Stimulated activated naive B cell treated with anti-CD40 and anti-IgM and Interleukin-4, amounts not matched to agents 10 μg/mL and 1 μg/mL and 100 μg/mL, for 72 hours (primary cell): ENCODE measurements around the gene SEC24C.

Experiments used
- ATAC-seq, 2 donors: fragments of 150-1000 bp; cut with Tn5 transposase; replicated peaks; 2 replicates each; pipeline ENCODE4 v1.10.0; 2021; ENCODE audit warnings: moderate library complexity in 1 of 2
- DNase-seq: peaks from one replicate; pipeline ENCODE4 v3.0.0; 2021
- H3K27ac Mint-ChIP-seq: one replicate; pipeline ENCODE4 v1.8.0; 2022; ENCODE audit warnings: mild to moderate bottlenecking, mixed read lengths
- H3K27me3 Mint-ChIP-seq, 2 donors: one replicate each; pipeline ENCODE4 v1.8.0; 2022; ENCODE audit warnings: mixed read lengths in 2 of 2
- H3K36me3 Mint-ChIP-seq, 2 donors: one replicate each; pipeline ENCODE4 v1.8.0; 2022; ENCODE audit warnings: mixed read lengths in 2 of 2, mild to moderate bottlenecking in 1 of 2
- H3K4me1 Mint-ChIP-seq, 2 donors: one replicate each; pipeline ENCODE4 v1.8.0; 2022; ENCODE audit warnings: mixed read lengths in 2 of 2, mild to moderate bottlenecking in 1 of 2
- H3K4me3 Mint-ChIP-seq, 2 donors: one replicate each; pipeline ENCODE4 v1.8.0; 2022; ENCODE audit warnings: mild to moderate bottlenecking in 2 of 2, mixed read lengths in 2 of 2, moderate library complexity in 1 of 2
- H3K9me3 Mint-ChIP-seq, 2 donors: one replicate each; pipeline ENCODE4 v1.8.0; 2022; ENCODE audit warnings: mixed read lengths in 2 of 2, mild to moderate bottlenecking in 1 of 2

The SEC24C gene

DNA sequence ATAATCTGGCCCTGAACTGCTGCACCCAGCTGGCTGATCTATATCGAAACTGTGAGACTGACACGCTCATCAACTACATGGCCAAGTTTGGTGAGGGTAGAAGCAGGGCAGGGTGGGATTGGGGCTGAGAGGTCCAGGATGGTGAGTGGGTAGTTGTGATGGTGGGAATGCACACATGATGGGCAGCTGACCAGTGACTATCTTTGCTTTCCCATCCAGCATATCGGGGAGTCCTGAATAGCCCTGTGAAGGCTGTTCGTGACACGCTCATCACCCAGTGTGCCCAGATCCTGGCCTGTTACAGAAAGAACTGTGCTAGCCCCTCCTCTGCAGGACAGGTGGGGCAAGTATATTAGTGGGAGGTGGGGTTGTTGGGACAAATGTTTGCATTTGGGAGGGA is 25.2 kb downstream of the SEC24C start:
- ATAC-seq (no peak), DNase-seq (no peak)
- peaks cover 55 to 86% of the 10 kb centered on the region in 2 donors for H3K36me3 Mint-ChIP-seq
- H3K4me1 Mint-ChIP-seq = peaks cover 23 to 30% of the 10 kb centered on the region in 2 donors
- no peaks in the 10 kb centered on the region for H3K9me3 Mint-ChIP-seq
- H3K27ac Mint-ChIP-seq = no peak overlapping the region
- H3K27me3 Mint-ChIP-seq = no peaks in the 10 kb centered on the region
- no peak overlapping the region for H3K4me3 Mint-ChIP-seq

DNA sequence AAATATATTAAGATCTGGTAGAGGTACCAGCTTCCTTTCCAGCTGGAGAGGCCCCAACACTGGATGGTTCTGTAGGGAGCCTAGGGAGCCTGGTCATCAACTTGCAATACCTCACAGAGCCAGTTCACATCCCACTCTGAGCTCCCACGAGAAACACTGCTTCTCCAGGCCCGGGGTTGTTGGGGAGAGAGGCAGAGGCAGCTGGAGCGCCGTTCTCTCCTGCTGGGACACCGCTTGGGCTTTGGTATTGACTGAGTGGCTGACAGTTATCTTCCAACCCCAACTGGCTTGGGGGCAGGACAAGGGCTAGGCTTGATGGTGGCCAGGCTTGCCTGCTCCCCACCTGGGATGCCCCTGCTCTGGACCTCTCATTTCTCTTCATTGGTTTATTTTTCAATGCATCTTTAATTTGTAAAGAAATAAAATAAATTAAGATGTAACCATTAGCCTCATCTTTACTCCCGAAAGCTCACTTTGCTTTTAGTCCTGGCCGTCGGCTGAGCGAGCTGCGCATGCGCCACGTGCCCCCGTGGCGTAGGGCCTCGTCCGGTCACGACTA is 27.6 kb downstream of the SEC24C start:
- DNase-seq (no peak), ATAC-seq (peak; percentile 11 to 70)
- Mint-ChIP-seq H3K4me3 (peak overlapping the region; percentile 91 to 95), H3K27ac (peak overlapping the region; percentile 98), H3K9me3 (no peaks in the 10 kb centered on the region), H3K27me3 (no peaks in the 10 kb centered on the region), H3K36me3 (peaks cover 49 to 72% of the 10 kb centered on the region in 2 donors), H3K4me1 (peaks cover 24 to 45% of the 10 kb centered on the region in 2 donors)

DNA sequence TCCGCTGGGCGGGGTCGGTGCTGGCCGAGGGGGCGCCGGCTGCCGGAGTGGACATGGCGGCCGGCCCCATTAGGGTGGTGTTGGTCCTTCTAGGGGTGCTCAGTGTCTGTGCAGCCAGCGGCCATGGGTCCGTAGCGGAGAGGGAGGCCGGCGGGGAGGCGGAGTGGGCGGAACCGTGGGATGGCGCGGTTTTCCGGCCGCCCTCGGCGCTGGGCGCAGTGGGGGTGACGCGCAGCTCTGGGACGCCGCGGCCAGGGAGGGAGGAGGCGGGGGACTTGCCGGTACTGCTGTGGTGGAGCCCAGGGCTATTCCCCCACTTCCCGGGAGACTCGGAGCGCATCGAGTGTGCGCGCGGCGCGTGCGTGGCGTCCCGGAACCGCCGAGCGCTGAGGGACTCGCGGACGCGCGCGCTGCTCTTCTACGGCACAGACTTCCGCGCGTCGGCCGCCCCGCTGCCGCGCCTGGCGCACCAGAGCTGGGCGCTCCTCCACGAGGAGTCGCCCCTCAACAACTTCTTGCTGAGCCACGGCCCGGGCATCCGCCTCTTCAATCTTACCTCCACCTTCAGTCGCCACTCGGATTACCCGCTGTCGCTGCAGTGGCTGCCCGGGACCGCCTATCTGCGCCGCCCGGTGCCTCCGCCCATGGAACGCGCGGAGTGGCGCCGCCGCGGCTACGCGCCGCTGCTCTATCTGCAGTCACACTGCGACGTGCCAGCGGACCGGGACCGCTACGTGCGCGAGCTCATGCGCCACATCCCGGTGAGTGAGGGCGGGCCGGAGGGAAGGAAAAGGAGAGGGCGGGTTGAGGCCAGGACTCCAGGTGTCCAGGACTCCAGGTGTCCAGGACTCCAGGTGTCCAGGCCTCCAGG is 28.3 kb downstream of the SEC24C start:
- Mint-ChIP-seq H3K27ac (peak overlapping the region; percentile 98), H3K4me3 (peak overlapping the region; percentile 91 to 95), H3K4me1 (peaks cover 24 to 45% of the 10 kb centered on the region in 2 donors), H3K36me3 (peaks cover 50 to 75% of the 10 kb centered on the region in 2 donors), H3K9me3 (no peaks in the 10 kb centered on the region), H3K27me3 (no peaks in the 10 kb centered on the region)
- ATAC-seq = peak; percentile 79 to 83
- DNase-seq = peak; percentile 82

DNA sequence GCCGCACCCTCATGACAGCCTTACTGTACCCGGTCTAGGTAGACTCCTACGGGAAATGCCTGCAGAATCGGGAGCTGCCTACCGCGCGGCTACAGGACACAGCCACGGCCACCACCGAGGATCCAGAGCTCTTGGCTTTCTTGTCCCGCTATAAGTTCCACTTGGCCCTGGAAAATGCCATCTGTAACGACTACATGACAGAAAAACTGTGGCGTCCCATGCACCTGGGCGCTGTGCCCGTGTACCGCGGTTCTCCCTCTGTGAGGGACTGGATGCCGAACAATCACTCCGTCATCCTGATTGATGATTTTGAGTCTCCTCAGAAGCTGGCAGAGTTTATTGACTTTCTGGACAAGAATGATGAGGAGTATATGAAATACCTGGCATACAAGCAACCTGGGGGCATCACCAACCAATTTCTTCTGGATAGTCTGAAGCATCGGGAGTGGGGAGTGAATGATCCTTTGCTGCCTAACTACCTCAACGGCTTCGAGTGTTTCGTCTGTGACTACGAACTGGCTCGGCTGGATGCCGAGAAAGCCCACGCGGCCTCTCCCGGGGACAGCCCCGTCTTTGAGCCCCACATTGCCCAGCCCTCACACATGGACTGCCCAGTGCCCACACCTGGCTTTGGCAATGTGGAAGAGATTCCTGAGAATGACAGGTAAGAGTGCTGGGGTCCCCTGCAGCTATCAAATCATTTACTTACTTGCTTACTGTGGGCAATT is 29.1 kb downstream of the SEC24C start:
- Mint-ChIP-seq H3K9me3 (no peaks in the 10 kb centered on the region), H3K36me3 (peaks cover 45 to 68% of the 10 kb centered on the region in 2 donors), H3K4me3 (peak overlapping the region; percentile 91 to 95), H3K27ac (peak overlapping the region; percentile 98), H3K27me3 (no peaks in the 10 kb centered on the region), H3K4me1 (peaks cover 24 to 45% of the 10 kb centered on the region in 2 donors)
- ATAC-seq (peak; percentile 0 to 4), DNase-seq (no peak)

DNA sequence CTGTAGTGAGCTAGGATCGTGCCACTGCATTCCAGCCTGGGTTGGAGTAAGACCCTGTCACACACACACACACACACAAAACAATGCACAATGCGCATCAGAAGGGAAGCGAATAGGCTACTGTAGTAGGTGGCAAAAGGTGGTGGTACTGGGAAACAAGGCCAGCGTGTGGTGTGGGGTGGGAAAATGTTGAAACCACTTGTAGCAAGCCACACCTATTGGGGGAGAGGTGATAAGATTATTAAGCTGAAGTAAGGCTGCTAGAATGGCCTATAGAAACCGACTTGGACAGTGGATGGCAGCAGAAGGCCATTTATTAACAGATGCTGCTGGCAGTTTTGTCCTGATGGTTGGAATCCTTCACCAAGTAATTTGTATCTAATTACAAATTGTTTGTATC is 30.5 kb downstream of the SEC24C start:
- DNase-seq = no peak
- no peaks in the 10 kb centered on the region for H3K27me3 Mint-ChIP-seq
- no peaks in the 10 kb centered on the region for H3K9me3 Mint-ChIP-seq
- ATAC-seq = no peak
- H3K36me3 Mint-ChIP-seq = peaks cover 34 to 55% of the 10 kb centered on the region in 2 donors
- H3K4me1 Mint-ChIP-seq = peaks cover 20 to 41% of the 10 kb centered on the region in 2 donors
- no peak overlapping the region for H3K27ac Mint-ChIP-seq
- peak overlapping the region; percentile 64 to 95 for H3K4me3 Mint-ChIP-seq

DNA sequence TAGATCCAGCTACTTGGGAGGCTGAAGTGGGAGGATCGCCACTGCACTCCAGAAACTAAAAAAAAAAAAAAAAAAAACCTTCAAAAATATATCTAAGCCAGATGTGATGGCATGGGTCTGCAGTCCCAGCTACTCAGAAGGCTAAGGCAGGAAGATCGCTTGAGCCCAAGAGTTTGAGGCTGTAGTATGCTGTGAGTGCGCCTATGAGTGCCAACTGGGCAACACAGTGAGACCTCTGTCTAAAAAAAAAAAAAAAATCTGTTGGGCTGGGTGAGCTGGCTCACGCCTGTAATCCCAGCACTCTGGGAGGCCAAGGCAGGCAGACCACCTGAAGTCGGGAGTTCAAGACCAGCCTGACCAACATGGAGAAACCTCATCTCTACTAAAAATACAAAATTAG is 34.8 kb downstream of the SEC24C start:
- Mint-ChIP-seq H3K9me3 (no peaks in the 10 kb centered on the region), H3K36me3 (peaks cover 18 to 30% of the 10 kb centered on the region in 2 donors), H3K4me1 (peaks cover 24 to 54% of the 10 kb centered on the region in 2 donors), H3K27me3 (no peaks in the 10 kb centered on the region), H3K27ac (peak overlapping the region; percentile 65), H3K4me3 (no peak overlapping the region)
- DNase-seq (no peak), ATAC-seq (no peak)

DNA sequence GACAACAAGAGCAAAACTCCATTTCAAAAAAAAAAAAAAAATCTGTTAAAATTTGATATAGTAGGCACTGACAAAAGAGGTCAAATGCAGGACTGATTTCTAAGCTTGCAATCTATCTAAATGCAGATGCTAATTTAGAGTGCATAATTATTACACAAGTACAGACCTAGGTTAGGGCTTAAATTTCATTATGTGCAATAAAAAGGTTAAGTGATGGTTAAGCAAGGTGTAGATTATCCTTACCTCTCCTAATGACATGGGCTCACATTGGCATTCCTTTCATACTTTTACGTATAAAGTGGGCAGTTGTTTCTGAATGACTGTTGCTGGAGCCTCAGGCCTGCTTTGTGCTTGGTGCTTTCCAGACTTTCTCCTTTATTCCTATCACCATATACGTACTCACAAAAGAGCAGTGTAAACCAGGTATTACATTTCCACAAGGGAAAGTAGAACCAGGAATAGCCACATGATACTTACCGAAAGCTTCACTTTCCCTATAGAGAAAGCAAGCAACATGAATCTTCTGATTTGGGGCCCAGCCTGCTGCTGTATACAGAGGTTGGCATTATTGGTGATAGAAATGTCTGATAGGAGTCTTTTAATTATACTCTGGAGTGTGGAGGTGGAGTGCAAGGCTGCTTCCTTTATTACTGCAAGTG is 35.5 kb downstream of the SEC24C start:
- DNase-seq = no peak
- H3K27ac Mint-ChIP-seq = peak overlapping the region; percentile 63
- peak overlapping the region; percentile 56 to 60 for H3K4me3 Mint-ChIP-seq
- H3K4me1 Mint-ChIP-seq = peaks cover 20 to 48% of the 10 kb centered on the region in 2 donors
- H3K27me3 Mint-ChIP-seq = no peaks in the 10 kb centered on the region
- ATAC-seq = no peak
- no peaks in the 10 kb centered on the region for H3K9me3 Mint-ChIP-seq
- peaks cover 15 to 26% of the 10 kb centered on the region in 2 donors for H3K36me3 Mint-ChIP-seq

DNA sequence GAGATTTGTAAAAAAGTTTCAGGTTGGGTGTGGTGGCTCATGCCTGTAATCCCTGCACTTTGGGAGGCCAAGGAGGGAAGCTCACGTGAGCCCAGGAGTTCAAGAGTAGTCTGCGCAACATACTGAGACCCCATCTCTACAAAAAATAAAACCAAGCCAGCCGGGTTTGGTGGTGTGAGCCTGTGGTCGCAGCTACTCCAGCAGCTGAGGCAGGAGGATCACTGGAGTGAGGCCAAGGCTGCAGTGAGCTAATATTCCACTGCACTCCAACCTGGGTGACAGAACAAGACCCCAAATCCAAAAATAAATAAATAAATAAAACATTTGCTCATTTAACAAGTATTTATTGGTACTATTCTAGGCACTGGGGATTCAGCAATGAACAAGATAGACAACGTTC is 36.1 kb downstream of the SEC24C start:
- Mint-ChIP-seq H3K4me3 (peak overlapping the region; percentile 92 to 98), H3K36me3 (peaks cover 12 to 22% of the 10 kb centered on the region in 2 donors), H3K9me3 (no peaks in the 10 kb centered on the region), H3K4me1 (peaks cover 19 to 45% of the 10 kb centered on the region in 2 donors), H3K27ac (peak overlapping the region; percentile 63), H3K27me3 (no peaks in the 10 kb centered on the region)
- ATAC-seq (no peak), DNase-seq (no peak)

DNA sequence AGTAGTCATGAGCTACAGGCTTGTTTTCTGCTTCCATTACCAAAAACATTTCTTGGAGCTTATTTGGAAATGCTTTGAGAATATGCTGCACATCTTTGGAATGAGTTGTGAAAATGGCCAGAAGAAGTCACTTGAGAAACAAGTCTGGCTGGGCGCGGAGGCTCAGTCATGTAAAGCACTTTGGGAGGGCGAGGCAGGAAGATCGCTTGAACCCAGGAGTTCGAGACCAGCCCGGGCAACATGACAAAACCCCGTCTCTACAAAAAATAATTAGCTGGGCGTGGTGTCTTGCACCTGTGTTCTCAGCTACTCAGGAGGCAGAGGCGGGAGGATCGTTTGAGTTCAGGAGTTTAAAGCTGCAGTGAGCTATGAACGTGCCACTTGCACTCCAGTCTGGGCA is 36.8 kb downstream of the SEC24C start:
- H3K27me3 Mint-ChIP-seq = no peaks in the 10 kb centered on the region
- peak overlapping the region; percentile 92 to 98 for H3K4me3 Mint-ChIP-seq
- DNase-seq (no peak), ATAC-seq (no peak)
- H3K27ac Mint-ChIP-seq = peak overlapping the region; percentile 73
- H3K36me3 Mint-ChIP-seq = peaks cover 10 to 21% of the 10 kb centered on the region in 2 donors
- H3K9me3 Mint-ChIP-seq = no peaks in the 10 kb centered on the region
- peaks cover 18 to 42% of the 10 kb centered on the region in 2 donors for H3K4me1 Mint-ChIP-seq

DNA sequence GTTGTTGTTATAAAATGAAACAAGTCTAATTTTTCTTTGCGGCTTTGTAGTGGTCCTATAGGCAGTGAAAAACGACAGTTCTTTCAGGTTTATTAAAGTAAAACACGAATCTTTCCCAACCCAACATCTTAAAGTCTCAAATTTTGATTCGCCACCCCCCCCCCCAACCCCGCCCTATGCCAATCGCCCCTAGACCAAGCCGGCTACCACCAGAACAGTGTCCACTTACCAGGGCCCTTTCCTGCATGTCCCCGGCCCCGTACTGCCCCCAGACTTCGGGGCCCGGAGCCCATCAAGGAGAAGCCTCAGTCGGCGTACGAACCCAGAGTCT is 37.3 kb downstream of the SEC24C start:
- Mint-ChIP-seq H3K4me1 (peaks cover 24 to 47% of the 10 kb centered on the region in 2 donors), H3K27me3 (no peaks in the 10 kb centered on the region), H3K27ac (peak overlapping the region; percentile 98), H3K36me3 (peaks cover 10 to 25% of the 10 kb centered on the region in 2 donors), H3K4me3 (peak overlapping the region; percentile 92 to 98), H3K9me3 (no peaks in the 10 kb centered on the region)
- no peak for DNase-seq
- ATAC-seq = peak in 1 of 2 donors; percentile 10

DNA sequence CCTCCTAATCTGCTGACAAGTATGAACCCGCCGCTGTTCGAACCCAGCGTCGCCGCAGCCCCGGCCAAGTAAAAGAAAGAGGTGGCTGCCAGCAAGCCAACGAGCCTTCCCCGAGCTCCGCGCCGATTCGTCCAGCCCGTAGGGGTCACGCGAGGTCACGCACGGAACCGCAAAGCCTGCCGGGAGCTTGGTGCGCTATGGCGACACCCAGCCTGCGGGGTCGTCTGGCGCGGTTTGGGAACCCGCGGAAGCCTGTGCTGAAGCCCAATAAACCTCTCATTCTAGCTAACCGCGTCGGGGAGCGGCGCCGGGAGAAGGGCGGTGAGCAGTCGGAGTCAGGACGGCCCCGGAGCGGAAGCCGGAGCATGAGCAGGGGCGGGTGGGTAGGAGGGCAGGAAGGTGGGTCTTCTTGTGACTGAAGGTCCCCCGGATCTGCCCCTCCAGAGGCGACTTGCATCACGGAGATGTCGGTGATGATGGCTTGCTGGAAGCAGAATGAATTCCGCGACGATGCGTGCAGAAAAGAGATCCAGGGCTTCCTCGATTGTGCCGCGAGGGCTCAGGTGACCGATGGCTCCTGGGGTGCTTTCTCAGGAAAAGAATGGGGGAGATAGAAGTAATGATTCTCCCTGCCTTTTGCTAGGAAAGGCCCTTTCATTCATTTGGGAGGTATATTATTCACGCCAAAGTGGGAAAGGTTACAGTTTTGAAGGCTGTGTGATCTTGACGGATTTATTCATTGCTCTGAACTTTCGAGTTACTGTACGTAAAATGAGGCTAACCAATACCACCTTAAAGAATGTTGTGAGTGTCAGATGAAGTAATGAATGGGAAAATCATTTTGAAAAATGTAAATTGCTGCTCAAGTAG is 37.9 kb downstream of the SEC24C start, which contains the start of gene CHCHD1:
Gene CHCHD1 (plus strand): TSS at position 170 of the 870 bp plus-strand sequence. CDS start 28 bp downstream, at position 198.
- Mint-ChIP-seq H3K4me3 (peak within 1 kb of the TSS; percentile 92 to 98), H3K36me3 (peaks cover 8 to 21% of the 10 kb centered on the region in 2 donors), H3K27ac (peak within 1 kb of the TSS; percentile 98), H3K4me1 (peaks cover 25 to 53% of the 10 kb centered on the region in 2 donors), H3K9me3 (no peaks in the 10 kb centered on the region), H3K27me3 (no peaks in the 10 kb centered on the region)
- peak; percentile 85 for DNase-seq
- ATAC-seq = peak; percentile 75 to 77

DNA sequence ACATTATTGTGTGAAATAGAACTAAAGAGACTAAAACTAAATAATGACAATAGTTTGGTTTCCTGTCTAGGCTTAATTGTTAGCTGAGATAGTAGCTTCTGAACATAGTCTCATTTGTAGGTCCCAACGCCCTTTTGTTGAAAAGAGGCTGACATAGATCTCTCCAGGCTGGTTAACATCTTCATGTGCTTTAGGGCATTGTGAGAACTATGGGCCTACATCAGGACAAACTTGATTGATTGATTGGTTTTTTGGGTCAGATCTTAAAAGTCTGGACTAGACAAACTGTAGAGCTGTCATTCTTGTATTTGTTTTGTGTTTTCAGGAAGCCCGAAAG is 38.5 kb downstream of the SEC24C start:
- Mint-ChIP-seq H3K36me3 (peaks cover 8 to 17% of the 10 kb centered on the region in 2 donors), H3K27ac (peak overlapping the region; percentile 98), H3K4me1 (peaks cover 25 to 56% of the 10 kb centered on the region in 2 donors), H3K9me3 (no peaks in the 10 kb centered on the region), H3K4me3 (peak overlapping the region; percentile 92 to 98), H3K27me3 (no peaks in the 10 kb centered on the region)
- DNase-seq (no peak), ATAC-seq (no peak)

DNA sequence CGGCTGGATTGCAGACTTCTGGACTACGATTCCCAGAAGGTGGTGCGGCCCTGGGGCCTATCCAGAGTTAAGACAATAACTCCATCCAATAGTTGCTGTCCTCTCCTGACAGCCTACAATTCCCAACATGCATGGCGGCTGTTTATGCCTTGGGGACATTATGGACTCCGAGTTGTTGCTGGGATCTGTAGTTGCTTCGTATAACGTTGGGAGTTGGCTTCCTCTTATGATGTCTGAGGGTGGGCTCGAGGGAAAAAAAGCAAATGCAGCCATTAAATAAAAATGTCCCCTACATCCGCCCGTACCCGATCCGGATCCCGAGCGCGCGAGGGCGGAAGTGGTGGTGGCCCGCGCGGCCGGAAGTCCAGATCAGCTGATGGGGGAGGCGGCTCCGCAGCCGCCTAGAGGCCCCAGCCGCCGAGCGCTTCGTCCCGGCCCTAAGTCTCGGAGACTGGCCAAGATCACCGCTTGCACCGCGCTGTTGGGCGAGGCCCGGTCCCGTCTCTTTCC is 41.1 kb downstream of the SEC24C start, which contains the start of gene ZSWIM8:
Gene ZSWIM8 (plus strand): TSS at position 396 of the 510 bp plus-strand sequence. CDS start 273 bp downstream, outside the sequence.
- peak within 1 kb of the TSS; percentile 98 for H3K27ac Mint-ChIP-seq
- ATAC-seq = peak; percentile 84 to 86
- H3K4me3 Mint-ChIP-seq = peak within 1 kb of the TSS; percentile 90 to 97
- DNase-seq = peak; percentile 80
- H3K4me1 Mint-ChIP-seq = peaks cover 23 to 49% of the 10 kb centered on the region in 2 donors
- peaks cover 12 to 27% of the 10 kb centered on the region in 2 donors for H3K36me3 Mint-ChIP-seq
- H3K9me3 Mint-ChIP-seq = no peaks in the 10 kb centered on the region
- H3K27me3 Mint-ChIP-seq = no peaks in the 10 kb centered on the region
